ENCODE data around the gene ADGRD1.

ADGRD1 gene

DNA sequence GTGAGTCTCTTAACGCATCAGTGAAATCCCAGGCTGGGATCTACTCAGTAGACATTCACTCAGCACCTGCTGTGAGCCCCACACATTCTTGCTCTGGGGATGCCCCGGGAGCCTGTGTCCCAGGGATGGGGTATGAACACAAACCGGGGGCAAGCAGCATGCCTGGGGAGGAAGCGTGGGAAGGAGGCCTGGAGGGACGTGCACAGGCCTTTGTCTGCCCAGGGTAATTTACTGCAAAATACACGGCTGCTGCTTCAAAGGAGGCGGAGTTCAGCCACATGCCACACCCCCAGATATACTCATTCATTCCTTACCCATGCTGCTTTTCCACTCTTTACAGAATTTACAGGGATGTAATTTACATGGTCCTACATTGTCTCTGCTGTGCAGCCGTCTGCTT is 187.8 kb downstream of the ADGRD1 start:
- Histone ChIP-seq H4K91ac (ENCODE audit: low read length) (no peak overlapping the region), H3K4ac (ENCODE audit: low read depth in 1 of 2, low read length in 2 of 2) (no peak overlapping the region), H3K9ac (ENCODE audit: low read length) (no peak overlapping the region), H2BK12ac (ENCODE audit: low read length in 2 of 2) (no peak overlapping the region), H2BK5ac (ENCODE audit: low read depth, low read length, poor library complexity, severe bottlenecking) (no peak overlapping the region), H3K18ac (ENCODE audit: low read depth in 1 of 2, low read length in 2 of 2) (no peak overlapping the region), H3K23ac (ENCODE audit: low read length in 2 of 2) (no peak overlapping the region), H3K4me1 (ENCODE audit: control insufficient read depth, insufficient read depth, low read depth, low read length) (no peaks in the 10 kb centered on the region), H3K14ac (ENCODE audit: low read length in 2 of 2) (no peak overlapping the region), H3K4me3 (ENCODE audit: insufficient read depth in 1 of 2, low read depth in 1 of 2, low read length in 2 of 2) (no peak overlapping the region), H2AK5ac (ENCODE audit: low read length, severe bottlenecking) (no peak overlapping the region), H4K8ac (ENCODE audit: low read length) (no peak overlapping the region), H2BK15ac (ENCODE audit: low read depth, poor library complexity, severe bottlenecking) (no peak overlapping the region), H3K9me3 (ENCODE audit: control insufficient read depth, low read length) (no peaks in the 10 kb centered on the region), H2AFZ (ENCODE audit: low read depth, low read length) (no peak overlapping the region), H3K27ac (ENCODE audit: low read length, poor library complexity, severe bottlenecking) (no peak overlapping the region), H3K36me3 (ENCODE audit: control insufficient read depth in 1 of 2, insufficient read depth in 2 of 2, low read depth in 1 of 2, low read length in 2 of 2) (no peaks in the 10 kb centered on the region), H3K4me2 (ENCODE audit: low read length, poor library complexity, severe bottlenecking) (no peak overlapping the region), H2BK120ac (ENCODE audit: low read depth, low read length) (no peak overlapping the region), H3K27me3 (ENCODE audit: control insufficient read depth in 1 of 2, insufficient read depth in 1 of 2, low read length in 2 of 2) (peaks cover 0 to 4% of the 10 kb centered on the region in 2 experiments), H3K79me1 (replicated peaks; ENCODE audit: low read length, poor library complexity, severe bottlenecking) (no peaks in the 10 kb centered on the region)
- WGBS, result 84% methylated on average over 8 of the region's 8 CpGs
- no peak for DNase-seq

DNA sequence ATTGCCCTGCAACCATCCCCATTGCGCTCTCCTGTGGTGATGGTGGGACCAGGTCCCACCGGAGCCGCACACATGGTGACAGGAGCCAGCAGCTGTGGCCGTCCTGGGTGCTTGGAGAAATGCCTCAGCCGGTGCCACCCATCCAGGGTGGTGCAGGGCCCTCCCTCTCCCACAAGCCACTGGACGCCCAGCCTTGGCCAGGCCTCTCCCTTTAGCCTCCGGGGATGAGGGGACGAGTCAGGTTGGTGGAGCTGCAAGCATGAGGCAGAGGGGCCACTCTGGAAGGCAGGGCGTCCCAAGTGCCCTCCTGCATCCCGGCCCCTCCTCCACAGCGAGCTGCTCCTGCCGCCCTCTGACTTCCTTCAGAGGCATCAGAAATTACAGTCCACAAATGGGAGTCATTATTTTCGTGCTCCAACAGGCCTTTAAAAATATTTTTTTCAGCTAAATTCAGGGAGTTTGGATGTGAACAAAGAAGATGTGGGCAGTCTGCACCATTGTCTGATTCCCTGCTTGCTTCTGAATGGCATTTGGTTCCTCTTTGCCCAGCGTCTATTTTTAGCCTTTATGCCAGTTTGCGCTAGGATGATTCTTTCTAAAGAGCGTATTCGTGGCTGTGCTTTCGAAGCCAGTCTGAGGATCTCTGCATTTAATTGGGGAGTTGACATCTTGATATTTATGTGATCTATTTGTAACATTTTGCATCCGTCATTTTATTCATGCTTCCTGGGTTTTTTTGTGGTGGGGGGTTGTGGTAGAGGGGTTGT is 189.4 kb downstream of the ADGRD1 start:
- Histone ChIP-seq H2AFZ (ENCODE audit: low read depth, low read length) (no peak overlapping the region), H3K4me2 (ENCODE audit: low read length, poor library complexity, severe bottlenecking) (no peak overlapping the region), H2BK15ac (ENCODE audit: low read depth, poor library complexity, severe bottlenecking) (no peak overlapping the region), H3K27ac (ENCODE audit: low read length, poor library complexity, severe bottlenecking) (no peak overlapping the region), H3K23ac (ENCODE audit: low read length in 2 of 2) (no peak overlapping the region), H3K36me3 (ENCODE audit: control insufficient read depth in 1 of 2, insufficient read depth in 2 of 2, low read depth in 1 of 2, low read length in 2 of 2) (no peaks in the 10 kb centered on the region), H4K91ac (ENCODE audit: low read length) (no peak overlapping the region), H2BK5ac (ENCODE audit: low read depth, low read length, poor library complexity, severe bottlenecking) (no peak overlapping the region), H2AK5ac (ENCODE audit: low read length, severe bottlenecking) (no peak overlapping the region), H3K27me3 (ENCODE audit: control insufficient read depth in 1 of 2, insufficient read depth in 1 of 2, low read length in 2 of 2) (peaks cover 0 to 1% of the 10 kb centered on the region in 2 experiments), H2BK120ac (ENCODE audit: low read depth, low read length) (no peak overlapping the region), H3K79me1 (replicated peaks; ENCODE audit: low read length, poor library complexity, severe bottlenecking) (no peaks in the 10 kb centered on the region), H3K9ac (ENCODE audit: low read length) (no peak overlapping the region), H3K18ac (ENCODE audit: low read depth in 1 of 2, low read length in 2 of 2) (no peak overlapping the region), H3K9me3 (ENCODE audit: control insufficient read depth, low read length) (no peaks in the 10 kb centered on the region), H3K4me3 (ENCODE audit: insufficient read depth in 1 of 2, low read depth in 1 of 2, low read length in 2 of 2) (no peak overlapping the region), H4K8ac (ENCODE audit: low read length) (no peak overlapping the region), H3K4me1 (ENCODE audit: control insufficient read depth, insufficient read depth, low read depth, low read length) (no peaks in the 10 kb centered on the region), H3K14ac (ENCODE audit: low read length in 2 of 2) (no peak overlapping the region), H2BK12ac (ENCODE audit: low read length in 2 of 2) (no peak overlapping the region), H3K4ac (ENCODE audit: low read depth in 1 of 2, low read length in 2 of 2) (no peak overlapping the region)
- 67% methylated on average over 16 of the region's 19 CpGs for WGBS
- no peak for DNase-seq

GRCh38 chr12:131146173-131146675 is 192.5 kb downstream of the ADGRD1 start:
- Histone ChIP-seq H3K79me1 (replicated peaks; ENCODE audit: low read length, poor library complexity, severe bottlenecking) (no peaks in the 10 kb centered on the region), H3K14ac (ENCODE audit: low read length in 2 of 2) (no peak overlapping the region), H2BK12ac (ENCODE audit: low read length in 2 of 2) (no peak overlapping the region), H3K4me3 (ENCODE audit: insufficient read depth in 1 of 2, low read depth in 1 of 2, low read length in 2 of 2) (no peak overlapping the region), H3K23ac (ENCODE audit: low read length in 2 of 2) (no peak overlapping the region), H2BK5ac (ENCODE audit: low read depth, low read length, poor library complexity, severe bottlenecking) (no peak overlapping the region), H3K4me1 (ENCODE audit: control insufficient read depth, insufficient read depth, low read depth, low read length) (no peaks in the 10 kb centered on the region), H3K4ac (ENCODE audit: low read depth in 1 of 2, low read length in 2 of 2) (no peak overlapping the region), H3K18ac (ENCODE audit: low read depth in 1 of 2, low read length in 2 of 2) (no peak overlapping the region), H2AK5ac (ENCODE audit: low read length, severe bottlenecking) (no peak overlapping the region), H4K8ac (ENCODE audit: low read length) (no peak overlapping the region), H2BK120ac (ENCODE audit: low read depth, low read length) (no peak overlapping the region), H3K9ac (ENCODE audit: low read length) (no peak overlapping the region), H2AFZ (ENCODE audit: low read depth, low read length) (no peak overlapping the region), H3K36me3 (ENCODE audit: control insufficient read depth in 1 of 2, insufficient read depth in 2 of 2, low read depth in 1 of 2, low read length in 2 of 2) (no peaks in the 10 kb centered on the region), H4K91ac (ENCODE audit: low read length) (no peak overlapping the region), H3K4me2 (ENCODE audit: low read length, poor library complexity, severe bottlenecking) (no peak overlapping the region), H3K27me3 (ENCODE audit: control insufficient read depth in 1 of 2, insufficient read depth in 1 of 2, low read length in 2 of 2) (peaks cover 0 to 3% of the 10 kb centered on the region in 2 experiments), H3K27ac (ENCODE audit: low read length, poor library complexity, severe bottlenecking) (no peak overlapping the region), H2BK15ac (ENCODE audit: low read depth, poor library complexity, severe bottlenecking) (no peak overlapping the region), H3K9me3 (ENCODE audit: control insufficient read depth, low read length) (no peaks in the 10 kb centered on the region)
- no peak for DNase-seq
- 93% methylated on average over 1 of the region's 5 CpGs for WGBS

DNA sequence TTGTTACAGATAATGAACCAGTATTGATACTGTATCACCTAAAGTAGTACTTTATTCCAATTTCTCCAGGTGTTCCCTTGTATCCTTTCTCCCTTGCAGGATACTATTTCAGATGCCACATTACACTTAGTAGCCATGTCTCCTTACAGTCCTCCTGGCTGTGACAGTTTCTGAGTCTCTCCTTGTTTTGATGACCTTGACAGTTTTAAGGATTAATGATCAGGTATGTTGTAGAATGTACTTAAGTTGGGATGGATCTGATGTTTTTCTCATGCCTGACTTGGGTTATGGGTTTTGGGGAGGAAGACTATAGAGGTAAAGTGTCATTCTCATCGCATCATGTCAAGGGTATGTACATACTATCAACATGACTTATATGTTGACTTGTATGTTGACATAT is 193.6 kb downstream of the ADGRD1 start:
- Histone ChIP-seq H2BK120ac (ENCODE audit: low read depth, low read length) (no peak overlapping the region), H3K36me3 (ENCODE audit: control insufficient read depth in 1 of 2, insufficient read depth in 2 of 2, low read depth in 1 of 2, low read length in 2 of 2) (no peaks in the 10 kb centered on the region), H2AK5ac (ENCODE audit: low read length, severe bottlenecking) (no peak overlapping the region), H3K27ac (ENCODE audit: low read length, poor library complexity, severe bottlenecking) (no peak overlapping the region), H4K8ac (ENCODE audit: low read length) (no peak overlapping the region), H2BK5ac (ENCODE audit: low read depth, low read length, poor library complexity, severe bottlenecking) (no peak overlapping the region), H3K4me2 (ENCODE audit: low read length, poor library complexity, severe bottlenecking) (no peak overlapping the region), H3K4me3 (ENCODE audit: insufficient read depth in 1 of 2, low read depth in 1 of 2, low read length in 2 of 2) (no peak overlapping the region), H3K79me1 (replicated peaks; ENCODE audit: low read length, poor library complexity, severe bottlenecking) (no peaks in the 10 kb centered on the region), H3K14ac (ENCODE audit: low read length in 2 of 2) (no peak overlapping the region), H3K23ac (ENCODE audit: low read length in 2 of 2) (no peak overlapping the region), H3K9me3 (ENCODE audit: control insufficient read depth, low read length) (no peaks in the 10 kb centered on the region), H2BK15ac (ENCODE audit: low read depth, poor library complexity, severe bottlenecking) (no peak overlapping the region), H4K91ac (ENCODE audit: low read length) (no peak overlapping the region), H3K9ac (ENCODE audit: low read length) (no peak overlapping the region), H3K18ac (ENCODE audit: low read depth in 1 of 2, low read length in 2 of 2) (no peak overlapping the region), H2BK12ac (ENCODE audit: low read length in 2 of 2) (no peak overlapping the region), H3K27me3 (ENCODE audit: control insufficient read depth in 1 of 2, insufficient read depth in 1 of 2, low read length in 2 of 2) (peaks cover 0 to 9% of the 10 kb centered on the region in 2 experiments), H3K4me1 (ENCODE audit: control insufficient read depth, insufficient read depth, low read depth, low read length) (no peaks in the 10 kb centered on the region), H3K4ac (ENCODE audit: low read depth in 1 of 2, low read length in 2 of 2) (no peak overlapping the region), H2AFZ (ENCODE audit: low read depth, low read length) (no peak overlapping the region)
- no peak for DNase-seq
- no CpG with 5 or more reads among the region's 1 CpG for WGBS
